GM06990 (cell line): ENCODE measurements around the gene ROPN1L.

Source experiments
- DNase-seq: peaks from one replicate; pipeline ENCODE4 v3.0.0-alpha.2; 2011; ENCODE audit not compliant: insufficient read length; ENCODE audit errors: extremely low read depth
- H3K27me3 ChIP-seq: replicated peaks from 2 replicates; pipeline ENCODE4 v1.6.0; 2011; ENCODE audit warnings: low read length; ENCODE audit not compliant: control insufficient read depth, insufficient read depth
- H3K36me3 ChIP-seq: 2 replicates; pipeline ENCODE4 v1.5.1; 2011; ENCODE audit warnings: low read length; ENCODE audit not compliant: control insufficient read depth, insufficient read depth
- H3K4me3 ChIP-seq: replicated peaks from 2 replicates; pipeline ENCODE4 v1.5.1; 2011; ENCODE audit warnings: low read depth, mild to moderate bottlenecking, control low read depth, low read length
- CTCF ChIP-seq: IDR thresholded peaks from 2 replicates; pipeline ENCODE4 v1.5.1; 2011; ENCODE audit warnings: low read length, control low read depth, mild to moderate bottlenecking, inconsistent platforms; ENCODE audit not compliant: insufficient read depth, poor library complexity, severe bottlenecking

Gene ROPN1L

DNA sequence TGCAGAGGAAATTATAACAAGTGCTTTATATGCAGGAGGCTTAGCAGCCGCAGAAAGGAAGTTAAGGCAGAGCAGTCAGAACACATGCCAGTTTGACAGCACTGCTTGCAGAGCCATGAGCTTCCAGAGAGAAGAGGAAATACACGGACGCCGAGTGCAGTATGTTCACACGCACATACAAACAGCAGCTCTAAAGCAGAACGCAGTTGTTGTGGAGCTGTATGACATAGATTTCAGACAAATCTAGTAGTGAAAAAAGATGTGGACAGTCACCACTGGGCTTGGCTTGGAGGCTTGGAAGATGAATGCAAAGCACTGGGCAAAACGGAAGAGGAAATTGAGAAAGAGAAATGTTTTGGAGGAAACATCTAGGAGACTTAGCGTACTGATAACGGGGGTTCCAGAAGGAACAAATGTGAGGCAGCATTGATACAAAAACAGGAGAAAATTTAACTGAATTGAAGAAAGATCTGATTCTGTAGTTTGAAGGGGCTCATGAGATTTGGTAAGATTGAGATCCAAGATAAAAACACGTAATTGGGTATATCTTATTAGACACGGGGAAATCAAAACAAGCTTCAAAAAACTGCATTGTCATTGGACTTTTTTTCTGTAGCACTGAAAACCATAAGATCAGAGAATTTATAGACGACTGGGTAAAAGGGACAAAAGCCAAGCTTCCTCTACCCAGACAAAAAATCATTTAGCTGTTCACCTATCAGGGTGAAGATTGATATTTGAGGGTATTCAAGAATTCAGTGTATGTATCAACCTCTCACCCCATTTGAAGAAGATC is 19.6 kb upstream of the ROPN1L start:
- H3K36me3 ChIP-seq, result peaks cover 26% of the 10 kb centered on the region
- DNase-seq, result no peak

DNA sequence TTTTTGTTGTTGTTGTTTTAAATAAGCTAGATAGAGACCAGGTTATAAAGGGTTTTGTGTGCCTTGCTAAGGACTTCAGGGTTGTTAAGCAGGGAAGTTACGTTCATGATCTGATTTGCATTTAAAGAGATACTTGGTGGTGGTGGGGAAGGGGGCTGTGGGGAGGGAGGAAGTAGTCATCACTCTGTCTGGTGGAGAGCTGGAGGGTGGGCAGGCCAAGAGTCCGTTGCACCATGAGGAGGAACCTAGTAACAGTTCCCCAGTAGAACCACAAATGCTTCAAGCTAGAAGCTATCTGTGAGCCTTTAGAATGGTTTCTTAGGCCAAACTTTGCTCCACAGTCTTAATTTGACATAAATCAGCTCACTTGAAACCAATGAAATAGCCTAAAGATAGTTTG is 18.7 kb upstream of the ROPN1L start:
- H3K4me3 ChIP-seq, result no peak overlapping the region
- DNase-seq, result no peak
- no peak for TF ChIP-seq CTCF
- H3K27me3 ChIP-seq, result no peaks in the 10 kb centered on the region
- peaks cover 30% of the 10 kb centered on the region for H3K36me3 ChIP-seq

More for the DNA sequence above, 19.6 kb upstream of the ROPN1L start:
- Histone ChIP-seq H3K27me3 (no peaks in the 10 kb centered on the region), H3K4me3 (no peak overlapping the region)
- no peak for TF ChIP-seq CTCF

DNA sequence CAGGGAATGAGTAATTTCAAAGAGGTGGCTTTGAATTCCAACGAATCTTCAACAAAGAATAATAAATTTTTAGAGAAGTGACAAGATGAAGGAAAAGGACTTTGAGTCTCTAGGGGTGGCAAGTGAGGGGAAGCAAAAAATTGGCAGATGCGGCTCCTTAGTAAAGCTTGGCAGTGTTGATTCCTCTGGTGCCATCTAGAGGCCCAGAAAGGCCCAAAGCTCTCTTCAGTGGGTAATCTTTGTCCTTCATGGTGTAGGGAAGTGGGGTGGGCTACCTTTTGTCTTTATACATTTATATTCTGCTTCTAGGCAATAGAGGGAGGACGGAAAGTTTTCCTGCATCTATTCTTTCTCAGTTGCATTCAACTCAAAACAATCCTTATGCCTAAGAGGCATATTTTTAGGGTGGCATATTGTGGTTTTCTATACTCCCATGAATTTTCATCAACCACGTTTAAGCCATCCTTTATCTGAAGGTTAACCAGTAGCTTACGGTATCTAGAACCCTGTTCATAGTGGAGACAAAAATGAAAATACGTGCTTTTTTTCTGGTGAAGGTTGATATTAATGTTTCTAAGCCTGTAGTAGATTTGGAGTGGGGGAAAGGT is 17.5 kb upstream of the ROPN1L start:
- Histone ChIP-seq H3K4me3 (no peak overlapping the region), H3K36me3 (peaks cover 28% of the 10 kb centered on the region), H3K27me3 (no peaks in the 10 kb centered on the region)
- peak; percentile 58 for TF ChIP-seq CTCF
- DNase-seq, result no peak

DNA sequence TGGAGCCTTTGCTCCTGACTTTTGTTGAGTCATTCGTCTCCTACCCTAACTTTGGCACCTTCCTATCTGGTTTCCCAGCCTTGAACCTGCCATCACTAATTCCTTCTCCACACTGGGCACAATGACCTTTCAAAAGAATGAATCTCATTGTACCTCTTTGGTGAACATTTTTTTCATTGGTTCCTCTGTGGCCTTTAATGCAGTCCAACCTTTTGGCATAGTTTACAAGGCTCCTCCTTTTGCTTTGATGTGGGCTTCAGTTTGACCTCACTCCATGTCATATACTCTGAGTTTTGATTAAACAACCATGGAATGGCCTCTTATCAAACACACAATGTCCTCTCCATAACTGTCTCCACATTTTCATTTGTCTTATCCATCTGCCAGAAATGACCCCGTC is 14.5 kb upstream of the ROPN1L start:
- no peaks in the 10 kb centered on the region for H3K27me3 ChIP-seq
- no peak for TF ChIP-seq CTCF
- no peak overlapping the region for H3K4me3 ChIP-seq
- peaks cover 21% of the 10 kb centered on the region for H3K36me3 ChIP-seq
- no peak for DNase-seq

DNA sequence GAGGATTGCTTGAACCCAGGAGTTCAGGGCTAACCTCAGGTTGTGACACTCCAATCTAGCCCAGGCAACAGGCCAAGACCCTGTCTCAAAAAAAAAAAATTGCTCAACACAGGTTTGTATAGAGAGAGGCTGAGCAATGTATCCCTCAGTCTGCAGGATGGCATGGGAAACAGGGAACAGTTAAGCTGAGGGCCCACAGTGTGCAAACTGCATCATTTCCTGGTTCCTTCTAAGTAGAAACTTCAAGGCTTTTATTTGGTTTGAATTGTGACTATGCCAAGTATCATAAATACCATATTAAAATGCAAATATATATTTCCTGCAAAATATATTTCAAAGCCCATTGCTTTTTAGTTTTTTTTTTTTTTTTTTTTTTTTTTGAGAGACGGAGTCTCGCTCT is 13.7 kb upstream of the ROPN1L start:
- Histone ChIP-seq H3K36me3 (peaks cover 25% of the 10 kb centered on the region), H3K27me3 (no peaks in the 10 kb centered on the region), H3K4me3 (no peak overlapping the region)
- no peak for TF ChIP-seq CTCF
- no peak for DNase-seq

- DNase-seq, result no peak
- H3K4me3 ChIP-seq, result no peak overlapping the region
- H3K36me3 ChIP-seq, result peaks cover 25% of the 10 kb centered on the region
- TF ChIP-seq CTCF, result no peak
- no peaks in the 10 kb centered on the region for H3K27me3 ChIP-seq
Observed at GRCh38 chr5:10431415-10431814, 10.3 kb upstream of the ROPN1L start.
